Prostate gland (tissue), 2 donors: ENCODE results near the gene RBM14. TPM values are rescaled to one million over a fixed set of nuclear protein-coding genes. Genes with fewer than 3 reads are reported as not detected.

Experiments used
- DNase-seq: peaks from one replicate; pipeline ENCODE4 v3.0.0-alpha.2; 2019; ENCODE audit warnings: low spot score
- H3K27ac ChIP-seq, 2 donors: fragments of 200-600 bp; sonication (generic); 2 replicates each; pipeline ENCODE4 v1.5.1; 2017 to 2019
- H3K27me3 ChIP-seq: fragments of 200-600 bp; sonication (generic); replicated peaks from 2 replicates; pipeline ENCODE4 v1.5.1; 2019; ENCODE audit not compliant: insufficient read depth
- H3K36me3 ChIP-seq, 2 donors: fragments of 200-600 bp; sonication (generic); 1 replicate in 1 of 2; 2 replicates in 1 of 2; pipeline versions ENCODE4 v1.5.1 to v1.8.1; 2017 to 2019
- H3K4me1 ChIP-seq: fragments of 200-600 bp; sonication (generic); replicated peaks from 2 replicates; pipeline ENCODE4 v1.5.1; 2019
- H3K4me3 ChIP-seq, 2 donors: fragments of 200-600 bp; sonication (generic); 2 replicates each; pipeline ENCODE4 v1.5.1; 2017 to 2019
- H3K9me3 ChIP-seq: fragments of 200-600 bp; sonication (generic); 2 replicates; pipeline ENCODE4 v1.5.1; 2017
- CTCF ChIP-seq, 4 experiments: fragments of 200-600 bp in 2 of 4; fragments of 450-650 bp in 2 of 4; sonication (generic) in 2 of 4; IDR thresholded peaks; 1 replicate in 3 of 4; 2 replicates in 1 of 4; pipeline ENCODE4 v1.5.1; 2016 to 2019; ENCODE audit warnings: antibody characterized with exemption in 4 of 4, mild to moderate bottlenecking in 2 of 4, moderate library complexity in 2 of 4
- POLR2A ChIP-seq: fragments of 450-650 bp; IDR thresholded peaks from one replicate; pipeline ENCODE4 v1.6.1; 2016; ENCODE audit warnings: antibody characterized with exemption, mild to moderate bottlenecking
- POLR2AphosphoS5 ChIP-seq: sonication (generic); formaldehyde crosslinking; IDR thresholded peaks from one replicate; pipeline ENCODE4 v1.6.1; 2017; ENCODE audit warnings: antibody characterized with exemption
- WGBS: methylation state at CpG from one replicate; pipeline ENCODE4 v1.1.5; 2018; 5-methylcytosine and 5-hydroxymethylcytosine counted together
- intact Hi-C: fragments of 100-400 bp; cut with DNase I; formaldehyde crosslinking; loops from one replicate; pipeline ENCODE4 v1.14.2; 2022
- total RNA-seq, 2 donors: library from RNA; depleted of rRNA; stranded (reverse); fragments of >200 nt; gene quantifications; one replicate each; pipeline ENCODE4 v1.1.0, GENCODE V29; 2016

Gene RBM14
- 10 to 100 TPM; 45.9 to 98.8 TPM for total RNA-seq

- peak; percentile 99 for DNase-seq
- peak within 1 kb of the TSS; percentile 80 to 95 for H3K4me3 ChIP-seq
- H3K36me3 ChIP-seq = no peaks in the 10 kb centered on the region
- under 1% methylated on average over 88 of the region's 90 CpGs for WGBS
- H3K9me3 ChIP-seq = no peaks in the 10 kb centered on the region
- no peaks in the 10 kb centered on the region for H3K27me3 ChIP-seq
- H3K27ac ChIP-seq = peak within 1 kb of the TSS; percentile 94
- TF ChIP-seq POLR2AphosphoS5 (peak; percentile 99), CTCF (IDR thresholded peaks at IDR 0.05) (peak in 1 of 4 experiments; percentile 24), POLR2A (peak; percentile 99)
- H3K4me1 ChIP-seq = peaks cover 9% of the 10 kb centered on the region
- intact Hi-C loops = no loop called here
Observed at GRCh38 chr11:66616379-66617154, at the start of gene RBM14. TSS of gene RBM14 (plus strand) at chr11:66616630. CDS start at chr11:66616721, 91 bp downstream.

GRCh38 chr11:66567787-66568123, 48.7 kb upstream of the RBM14 start:
- Histone ChIP-seq H3K36me3 (no peaks in the 10 kb centered on the region), H3K27me3 (no peaks in the 10 kb centered on the region), H3K4me1 (no peaks in the 10 kb centered on the region), H3K4me3 (peak overlapping the region; percentile 62 to 77), H3K27ac (peak overlapping the region in 1 of 2 donors; percentile 56), H3K9me3 (no peaks in the 10 kb centered on the region)
- TF ChIP-seq POLR2AphosphoS5 = no peak
- WGBS = 74% methylated on average over 12 of the region's 15 CpGs
- intact Hi-C loops = no loop called here
- no peak for DNase-seq

- Histone ChIP-seq H3K4me1 (no peaks in the 10 kb centered on the region), H3K27me3 (no peaks in the 10 kb centered on the region), H3K9me3 (no peaks in the 10 kb centered on the region), H3K27ac (peak within 1 kb of the TSS; percentile 43 to 56), H3K4me3 (peak within 1 kb of the TSS; percentile 62 to 77), H3K36me3 (no peaks in the 10 kb centered on the region)
- 3% methylated on average over 30 of the region's 77 CpGs for WGBS
- peak; percentile 87 for DNase-seq
- intact Hi-C loops = no loop called here
- TF ChIP-seq POLR2AphosphoS5 (peak; percentile 92), POLR2A (no peak), CTCF (IDR thresholded peaks at IDR 0.05) (no peak)
Observed at GRCh38 chr11:66568124-66568916, 48.1 kb upstream of the RBM14 start, which contains the start of gene CTSF. TSS of gene CTSF (minus strand) at chr11:66568606. CDS start at chr11:66568486, 120 bp downstream.

- 89% methylated on average over 7 of the region's 7 CpGs for WGBS
- Histone ChIP-seq H3K4me1 (no peaks in the 10 kb centered on the region), H3K27ac (no peak overlapping the region), H3K4me3 (no peak overlapping the region), H3K27me3 (no peaks in the 10 kb centered on the region), H3K9me3 (no peaks in the 10 kb centered on the region), H3K36me3 (no peaks in the 10 kb centered on the region)
- intact Hi-C loops = no loop called here
- DNase-seq = no peak
- no peak for TF ChIP-seq POLR2A
- no peak for TF ChIP-seq POLR2AphosphoS5
- TF ChIP-seq CTCF (IDR thresholded peaks at IDR 0.05) = no peak
Observed at GRCh38 chr11:66569076-66569475, 47.4 kb upstream of the RBM14 start.

- Histone ChIP-seq H3K9me3 (no peaks in the 10 kb centered on the region), H3K27me3 (no peaks in the 10 kb centered on the region), H3K27ac (no peak overlapping the region), H3K36me3 (no peaks in the 10 kb centered on the region), H3K4me3 (no peak overlapping the region), H3K4me1 (no peaks in the 10 kb centered on the region)
- TF ChIP-seq POLR2AphosphoS5 = no peak
- TF ChIP-seq POLR2A = no peak
- TF ChIP-seq CTCF (IDR thresholded peaks at IDR 0.05) = no peak
- WGBS = 58% methylated on average over 5 of the region's 5 CpGs
- intact Hi-C loops = no loop called here
- DNase-seq = no peak
Observed at GRCh38 chr11:66570079-66570849, 46.2 kb upstream of the RBM14 start.
